NCI-H187 (cell line): ENCODE results near the gene CCNB2.
A peak's percentile ranks its signal among the peaks of the same experiment; 100 is the strongest.
"Not testable (repeated sequence)": the region's sequence is repeated elsewhere in the genome, so short reads cannot be mapped to it uniquely, and the experiment has no call there.

Source experiments
- DNase-seq, 2 experiments: peaks; one replicate each; lab custom pipeline; 2025; lab: John Stamatoyannopoulos, UW

CCNB2 gene

DNA sequence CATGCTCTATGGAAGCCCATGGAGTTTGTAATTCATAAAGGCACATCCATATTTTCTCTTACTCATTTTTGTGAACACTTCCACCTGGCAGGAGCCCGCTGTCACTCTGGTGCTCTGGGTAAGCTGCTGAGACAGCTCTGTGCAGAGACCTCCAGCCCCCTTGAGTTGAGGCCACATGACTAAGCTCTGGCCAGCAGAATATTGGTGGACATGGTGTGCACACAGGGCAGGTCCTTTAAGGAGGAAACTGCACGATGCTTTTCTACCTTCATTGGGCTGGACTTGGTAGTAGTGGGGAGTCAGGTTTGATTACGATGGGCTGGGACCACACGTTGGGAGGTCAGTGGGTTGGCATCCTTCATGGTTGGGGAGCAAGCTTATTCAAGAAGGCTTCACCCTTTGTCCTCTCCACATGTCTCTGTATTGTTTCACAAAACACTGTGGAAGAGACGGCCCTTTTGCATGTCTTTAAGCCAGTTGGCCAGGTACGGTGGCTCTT lies 29.0 kb downstream of the CCNB2 start:
- no peak for DNase-seq

DNA sequence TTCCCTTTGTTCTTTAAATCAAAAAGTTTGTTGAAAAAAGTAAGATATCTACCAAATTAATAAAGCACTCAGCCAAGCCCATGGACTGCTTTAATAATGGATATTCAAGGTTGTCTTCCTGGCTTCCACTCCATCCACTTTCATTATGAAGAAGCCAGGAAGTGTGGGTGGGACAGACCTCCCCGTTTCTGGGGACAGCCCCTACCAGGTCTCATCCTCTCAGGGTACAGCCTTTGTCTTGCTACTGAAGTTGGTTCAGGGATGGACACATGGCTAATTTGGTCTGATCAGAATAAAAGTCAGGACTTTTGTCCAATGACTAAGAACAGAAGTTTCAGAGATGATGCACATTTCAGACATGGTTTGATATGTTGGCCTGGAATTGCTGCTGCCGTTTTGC lies 32.6 kb downstream of the CCNB2 start:
- no peak for DNase-seq

DNA sequence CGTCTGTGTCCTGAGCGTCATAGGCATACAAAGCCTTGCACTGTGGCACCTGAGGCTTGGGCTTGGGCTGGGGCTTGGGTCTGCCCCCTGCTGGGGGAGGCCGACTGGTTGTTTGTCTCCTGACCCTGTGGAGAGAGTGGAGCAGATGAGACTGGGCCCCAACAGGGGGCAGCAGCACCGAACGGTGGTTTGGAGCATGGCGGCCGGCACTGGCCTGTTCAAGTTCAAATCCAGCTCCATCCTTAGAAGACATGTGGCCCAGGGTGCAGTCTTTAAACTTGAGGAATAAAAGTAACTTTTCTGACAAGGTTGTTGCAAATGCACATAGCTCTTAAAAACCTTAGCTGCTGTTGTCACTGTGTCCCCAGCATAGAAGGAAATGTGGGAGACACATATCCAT lies 33.3 kb downstream of the CCNB2 start:
- no peak for DNase-seq

DNA sequence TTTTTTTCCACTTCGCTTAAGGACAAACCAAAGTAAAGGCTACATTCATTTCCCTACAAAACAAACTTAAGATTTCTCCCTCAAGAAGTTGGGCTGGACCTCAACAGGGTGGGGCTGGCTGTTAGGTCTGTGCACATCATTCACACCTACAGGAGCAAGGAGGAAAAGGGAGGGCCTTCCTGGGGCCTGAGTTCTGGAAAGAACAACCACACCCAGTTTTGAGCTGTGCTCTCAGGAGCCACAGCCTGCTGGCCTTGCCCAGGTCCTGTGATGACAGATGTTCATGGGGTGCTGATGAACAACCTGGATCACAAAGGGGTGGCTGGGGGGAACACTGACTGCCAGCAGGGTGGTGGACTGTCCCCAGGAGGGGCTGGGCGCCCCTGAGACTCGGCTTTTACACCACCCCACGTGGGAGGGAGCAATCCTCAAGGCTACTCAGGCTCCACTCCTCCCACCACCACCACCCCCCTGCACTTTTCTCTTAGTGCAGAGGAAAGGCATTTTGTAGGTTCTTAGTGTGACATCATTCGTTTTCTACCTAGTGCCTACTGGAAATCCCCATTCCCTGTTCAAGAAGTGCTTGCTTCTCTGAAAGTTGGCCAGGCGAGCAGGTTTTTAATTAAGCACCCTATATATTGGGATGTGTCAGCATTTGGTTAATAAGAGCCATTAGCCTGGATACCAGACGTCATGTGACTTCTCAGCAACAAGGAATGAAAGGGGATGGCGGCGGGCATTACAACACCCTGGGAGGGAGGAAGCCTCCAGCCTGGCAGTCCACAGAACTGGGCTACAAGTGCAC lies 35.7 kb downstream of the CCNB2 start:
- no peak for DNase-seq

DNA sequence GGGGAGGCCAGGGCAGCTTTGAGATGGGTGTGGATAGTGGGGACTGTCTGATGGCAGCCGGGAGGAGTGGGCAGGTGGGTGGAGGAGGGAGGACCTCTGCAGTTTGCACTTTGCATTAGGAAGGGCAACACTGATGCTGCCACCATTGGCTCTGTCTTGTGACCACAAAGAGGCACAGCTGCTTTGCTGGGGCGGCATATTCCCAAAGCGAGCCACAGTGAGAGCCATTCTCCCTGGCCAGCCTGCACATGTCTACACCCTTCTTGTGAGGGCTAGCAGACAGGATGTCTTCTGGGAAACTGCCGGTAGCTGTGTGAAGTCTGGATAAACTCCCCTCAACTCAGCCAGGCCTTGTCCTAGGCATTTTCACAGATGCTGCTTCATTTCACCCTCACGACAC lies 38.3 kb downstream of the CCNB2 start:
- no peak for DNase-seq

DNA sequence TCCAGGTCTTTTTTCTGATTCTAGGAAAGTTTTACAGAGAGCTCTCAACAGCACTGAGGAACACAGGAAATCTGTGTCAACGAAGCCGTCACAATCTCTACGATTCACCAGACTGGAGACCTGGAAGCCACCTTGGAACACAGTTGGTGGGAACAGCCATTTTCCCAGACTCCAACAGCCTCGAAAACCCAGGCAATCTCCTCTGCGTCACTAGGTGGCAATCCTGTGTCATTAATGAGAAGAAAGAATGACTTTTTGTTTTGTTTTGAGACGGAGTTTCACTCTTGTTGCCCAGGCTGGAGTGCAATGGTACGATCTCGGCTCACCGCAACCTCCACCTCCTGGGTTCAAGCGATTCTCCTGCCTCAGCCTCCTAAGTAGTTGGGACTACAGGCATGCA lies 39.6 kb downstream of the CCNB2 start:
- not testable (repeated sequence) for DNase-seq

DNA sequence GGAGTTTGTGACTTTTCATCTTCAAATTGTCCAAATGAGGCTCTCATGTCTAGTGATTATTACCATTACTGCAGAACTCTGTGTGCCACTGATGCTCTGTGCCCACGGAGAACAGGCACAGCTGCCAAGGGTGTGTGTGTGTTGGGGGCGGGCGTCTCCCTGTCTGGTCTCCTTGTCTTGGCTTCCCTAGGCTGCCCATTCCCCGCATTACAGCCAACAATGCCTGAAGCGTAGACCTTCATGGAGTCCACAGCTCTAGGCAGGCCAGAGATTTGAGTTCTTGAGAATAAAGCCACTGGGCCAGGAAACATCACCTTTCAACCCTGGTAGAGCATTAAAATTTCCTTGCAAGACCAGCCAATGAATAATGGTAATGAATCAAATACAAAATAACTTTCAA lies 42.7 kb downstream of the CCNB2 start:
- DNase-seq, result no peak

DNA sequence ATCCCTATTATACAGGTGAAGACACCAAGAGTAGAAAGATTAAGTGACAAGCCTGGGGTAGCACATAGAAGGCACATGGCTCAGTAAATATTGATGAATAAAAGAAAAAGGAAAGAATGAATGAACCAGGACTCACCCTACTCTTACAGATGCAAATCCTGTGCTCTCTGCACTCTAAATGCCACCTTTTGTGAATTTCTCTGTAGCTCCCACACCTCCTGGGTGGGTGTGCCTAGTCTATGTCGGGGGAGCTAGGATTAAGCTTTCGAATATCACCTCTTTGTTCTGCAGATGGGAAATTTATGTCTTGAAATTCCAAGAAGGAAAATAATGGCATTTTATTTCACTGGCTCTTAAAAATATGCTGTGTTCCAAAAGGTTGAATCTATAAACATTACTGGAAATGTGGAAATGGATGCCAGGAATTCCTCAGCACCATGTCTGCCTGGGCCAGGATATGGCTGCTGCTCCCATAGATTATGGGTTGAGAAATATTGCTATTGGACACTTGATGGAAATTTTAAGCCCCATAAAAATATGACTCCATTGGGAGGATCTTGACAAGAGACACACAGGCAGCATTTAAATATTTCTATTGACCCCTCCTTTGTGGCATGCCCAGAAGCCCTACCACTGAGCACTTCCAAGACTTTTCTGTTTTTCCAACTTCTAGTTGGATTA lies 43.3 kb downstream of the CCNB2 start:
- no peak for DNase-seq

DNA sequence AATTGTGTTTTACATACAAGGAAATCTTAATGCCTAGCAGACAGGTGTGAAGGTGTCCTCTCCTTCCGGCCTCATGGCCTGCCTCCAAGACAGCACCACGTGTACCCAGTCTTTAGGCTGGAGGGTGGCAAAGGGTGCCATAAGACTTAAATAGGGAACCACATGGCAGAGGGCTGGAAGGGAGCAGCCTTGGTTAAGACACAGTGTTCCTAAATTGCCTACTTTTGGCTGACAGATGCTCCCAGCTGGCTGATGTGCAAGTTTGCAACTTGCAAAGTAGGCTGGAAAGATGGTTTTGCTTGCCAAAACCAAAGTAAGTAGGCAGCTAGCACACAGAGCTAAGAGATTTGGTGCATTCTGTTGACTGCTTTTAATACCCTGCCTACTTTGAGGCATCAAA lies 45.2 kb downstream of the CCNB2 start:
- DNase-seq, result no peak

DNA sequence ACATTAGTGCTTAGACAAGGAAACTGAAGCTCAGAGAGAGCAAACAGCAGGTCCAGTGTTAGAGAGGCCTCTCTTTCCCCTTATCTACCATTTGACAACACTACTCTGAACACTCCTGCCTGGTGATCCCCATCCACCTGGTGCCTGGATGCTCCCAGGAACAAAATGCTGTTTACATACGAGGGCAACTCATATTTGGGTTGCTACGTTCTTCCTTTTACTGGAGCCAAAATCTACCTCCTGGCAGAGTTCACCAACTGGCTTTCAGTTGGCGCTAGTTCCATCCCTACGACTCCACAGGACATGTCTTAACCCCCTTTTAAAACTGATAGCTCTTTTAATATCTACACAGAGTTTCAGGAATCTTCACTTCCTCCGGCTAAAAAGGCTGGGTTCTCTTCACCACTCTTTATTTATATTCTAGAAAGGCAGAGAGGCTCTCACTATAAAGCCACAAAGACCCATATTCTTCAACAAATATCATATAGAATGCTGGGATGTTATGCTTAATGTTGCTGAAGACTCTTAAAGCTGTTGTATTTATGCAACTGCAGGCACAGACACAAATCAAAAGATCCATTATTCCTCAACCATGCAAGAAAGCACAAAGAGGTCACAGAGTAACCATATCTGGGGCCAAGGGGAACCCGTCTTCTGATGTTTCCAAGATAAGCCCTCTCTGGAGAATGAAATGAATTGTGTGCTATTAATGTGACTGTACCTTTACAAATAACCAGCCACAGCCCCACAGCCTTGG lies 47.9 kb downstream of the CCNB2 start:
- no peak for DNase-seq

DNA sequence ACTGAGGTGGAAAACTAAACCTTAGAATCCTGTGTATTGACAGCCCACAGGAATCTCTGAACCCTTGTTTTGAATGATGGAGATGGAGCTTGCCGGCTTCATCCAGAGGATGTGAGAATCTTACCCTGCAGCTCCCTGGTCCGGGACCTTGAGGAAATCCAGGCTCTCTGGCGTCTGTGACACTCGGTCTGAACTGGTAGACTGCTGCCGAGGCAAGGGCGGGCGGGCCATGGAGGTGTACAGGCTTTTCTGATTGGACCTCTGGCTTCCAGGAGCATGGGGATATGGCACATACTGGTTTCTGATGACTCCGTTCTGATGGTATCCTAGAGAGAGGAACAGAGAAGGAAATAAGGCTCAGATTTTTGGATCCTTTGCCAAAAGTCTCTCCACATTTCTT lies 48.5 kb downstream of the CCNB2 start:
- no peak for DNase-seq

DNA sequence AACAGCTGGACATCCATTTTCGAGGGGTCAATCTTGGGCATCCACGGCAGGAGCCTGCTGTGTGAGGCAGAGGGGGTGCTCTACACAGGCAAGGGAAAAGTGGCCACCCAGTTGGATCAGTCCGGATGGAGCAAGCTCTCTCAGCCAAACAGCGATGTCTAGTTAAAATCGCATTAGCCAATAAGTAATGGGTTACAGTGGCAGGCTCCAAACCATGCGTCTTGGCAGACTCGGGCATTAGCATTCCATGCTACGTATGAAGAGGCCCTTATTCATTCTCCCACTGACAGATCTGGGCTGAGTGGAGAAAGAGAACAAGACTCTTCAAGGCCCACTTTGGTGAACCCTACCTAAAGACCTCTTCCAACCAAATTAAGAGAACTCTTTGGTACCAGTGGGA lies 49.3 kb downstream of the CCNB2 start:
- DNase-seq, result no peak

DNA sequence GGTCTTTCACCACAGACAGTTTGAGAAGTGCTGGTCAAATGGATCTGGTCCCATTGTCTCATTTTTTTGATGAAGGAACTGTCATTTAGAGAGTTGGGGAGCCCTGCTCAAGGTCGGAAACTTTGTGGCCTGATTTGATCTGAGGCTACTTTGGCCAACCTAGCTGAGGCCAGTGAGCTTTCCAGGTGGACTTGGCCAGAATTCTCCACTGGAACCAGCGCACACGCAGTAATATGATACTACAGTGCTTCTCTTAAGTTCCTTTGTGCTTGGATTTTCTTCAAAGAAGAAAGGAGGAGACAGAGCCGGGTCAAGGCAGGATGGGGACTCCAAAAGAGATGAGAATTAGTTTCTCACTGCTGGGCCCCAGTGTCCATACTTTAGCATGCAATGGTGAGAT lies 50.5 kb downstream of the CCNB2 start:
- no peak for DNase-seq

DNA sequence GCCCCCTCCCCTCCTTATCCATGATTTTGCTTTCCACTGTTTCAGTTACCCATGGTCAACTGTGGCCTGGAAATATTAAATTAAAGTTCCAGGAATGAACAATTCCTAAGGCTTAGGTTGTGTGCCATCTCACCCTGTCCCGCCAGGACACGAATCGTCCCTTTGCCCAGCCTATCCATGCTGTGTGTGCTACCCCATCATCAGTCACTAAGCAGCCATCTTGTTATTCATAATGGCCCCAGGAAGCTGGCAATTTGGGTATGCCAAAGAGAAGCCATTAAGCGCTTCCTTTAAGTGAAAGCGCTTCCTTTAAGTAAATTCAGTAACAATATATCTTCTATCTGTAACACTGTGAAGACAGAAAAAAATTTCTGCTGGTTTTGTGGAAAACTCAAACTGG lies 52.5 kb downstream of the CCNB2 start:
- no peak for DNase-seq

DNA sequence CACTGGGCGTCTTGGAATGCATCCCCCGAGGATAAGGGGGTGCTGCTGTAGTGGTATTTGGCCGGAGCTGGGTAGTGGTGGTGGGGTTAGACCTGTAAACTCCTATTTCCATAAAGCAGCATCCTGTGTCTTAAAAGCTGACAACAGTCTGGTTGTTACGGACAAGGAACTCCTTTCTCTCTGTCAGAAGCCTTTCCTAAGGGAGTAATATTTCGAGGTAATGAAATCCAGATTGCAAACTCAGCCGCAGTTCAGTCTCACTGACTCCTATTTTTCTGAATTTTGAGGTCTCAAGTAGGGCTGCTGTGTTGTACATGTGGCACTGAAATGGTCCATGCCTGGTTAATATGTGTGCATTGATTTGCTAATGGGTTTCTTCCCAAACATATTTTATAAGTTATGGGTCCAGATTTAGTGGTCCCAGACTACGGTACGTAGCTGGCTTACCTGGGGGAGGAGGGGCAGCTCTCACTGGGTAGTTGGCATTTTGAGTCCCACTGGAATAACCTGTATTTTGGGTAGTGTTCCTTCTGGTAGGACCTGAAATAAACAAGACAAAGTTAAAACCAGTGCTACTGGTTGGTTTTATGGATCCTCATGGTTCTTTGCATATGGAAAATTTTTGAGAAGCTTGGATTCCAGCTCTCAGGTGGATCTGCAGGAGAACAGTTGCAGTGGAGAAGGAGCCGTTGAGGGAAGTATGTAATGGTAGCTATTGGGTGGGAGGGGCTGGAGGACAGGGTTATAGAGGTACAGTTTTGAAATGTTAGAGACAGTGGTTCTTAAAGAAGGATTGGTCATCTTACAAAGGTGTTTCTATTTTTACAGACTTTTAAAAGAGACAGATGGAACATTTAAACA lies 53.1 kb downstream of the CCNB2 start:
- no peak for DNase-seq

DNA sequence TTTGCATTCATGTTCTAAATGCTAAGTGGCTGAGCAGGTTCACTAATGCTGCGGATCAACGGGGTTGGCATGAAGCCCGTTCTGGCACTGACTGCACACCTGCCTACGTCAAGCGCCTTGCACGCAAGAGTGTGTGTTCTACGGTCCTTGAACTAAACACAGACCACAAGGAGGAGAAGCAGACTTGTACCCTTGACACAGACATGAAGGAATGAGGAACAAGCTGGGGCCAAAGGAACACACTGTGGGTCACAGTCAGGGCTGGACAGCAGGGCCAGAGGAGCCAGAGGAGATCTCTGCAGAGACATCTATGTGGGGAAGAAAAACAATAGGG lies 53.7 kb downstream of the CCNB2 start:
- peak; percentile 45 to 65 for DNase-seq

DNA sequence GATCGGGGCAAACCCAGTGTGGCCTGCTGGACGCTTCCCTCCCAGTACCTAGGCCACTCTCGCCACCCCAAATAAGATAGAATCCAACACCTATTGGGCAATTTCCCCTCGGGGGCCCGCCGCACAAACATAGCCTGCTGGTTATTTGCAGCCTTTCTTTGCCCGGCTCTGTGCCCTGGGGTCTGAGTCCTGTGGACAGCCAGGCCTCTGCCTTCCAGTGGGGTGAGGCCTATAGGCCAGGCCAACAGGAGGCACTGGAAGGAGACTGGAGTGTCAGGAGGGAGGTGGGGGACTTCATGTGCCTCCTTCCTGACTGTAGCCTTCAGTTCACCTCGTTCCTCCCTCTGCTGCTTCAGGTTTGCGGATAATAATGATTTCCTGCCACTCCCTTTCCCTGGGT lies 54.3 kb downstream of the CCNB2 start:
- no peak for DNase-seq

DNA sequence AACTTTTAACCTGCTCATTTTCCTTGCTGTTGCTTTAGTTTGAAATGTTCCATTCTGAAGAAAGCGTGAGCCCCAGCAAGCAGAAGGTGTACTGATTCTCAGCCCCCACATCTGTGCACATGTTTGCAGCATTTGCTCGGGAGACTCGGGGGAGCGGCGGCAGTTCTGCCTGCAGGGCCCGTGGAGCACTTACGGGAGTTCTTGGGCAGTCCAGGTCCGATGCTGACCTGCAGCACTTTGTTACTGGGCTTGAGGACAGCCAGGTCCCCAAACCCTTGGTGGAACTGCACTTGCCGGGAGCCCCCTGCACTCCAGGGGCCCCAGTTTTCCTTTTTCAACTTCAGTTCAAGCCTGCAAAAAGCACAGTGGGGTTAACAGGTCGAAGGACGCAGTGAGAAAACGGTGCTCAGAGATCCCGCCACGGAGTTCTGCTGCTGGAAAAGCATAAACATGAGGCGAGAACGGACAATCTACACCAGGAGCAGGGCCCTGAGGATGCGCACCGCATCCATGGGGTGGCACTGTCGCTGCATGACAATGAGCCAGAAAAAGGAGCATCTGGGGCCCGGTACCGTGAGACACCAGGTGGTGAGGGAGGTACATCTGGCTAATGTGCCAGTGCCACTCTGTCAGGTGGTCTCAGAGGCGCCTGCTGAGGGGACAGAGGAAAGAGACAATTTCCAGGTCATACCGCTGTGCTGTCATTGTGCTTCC lies 56.1 kb downstream of the CCNB2 start:
- DNase-seq, result peak; percentile 30 to 58

DNA sequence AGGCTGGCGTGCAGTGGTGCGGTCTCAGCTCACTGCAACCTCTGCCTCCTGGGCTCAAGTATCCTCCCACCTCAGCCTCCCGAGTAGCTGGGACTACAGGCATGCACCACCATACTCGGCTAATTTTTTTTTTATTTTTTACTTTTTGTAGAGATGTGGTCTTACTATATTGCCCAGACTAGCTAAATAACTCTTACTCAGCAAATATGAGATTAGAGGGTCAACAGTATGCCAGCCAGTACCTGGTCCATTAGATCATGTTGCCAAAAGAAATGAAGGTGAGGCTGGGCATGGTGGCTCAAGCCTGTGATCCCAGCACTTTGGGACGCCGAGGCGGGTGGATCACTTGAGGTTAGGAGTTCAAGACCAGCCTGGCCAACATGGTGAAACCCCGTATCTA lies 57.1 kb downstream of the CCNB2 start:
- DNase-seq, result not testable (repeated sequence)

DNA sequence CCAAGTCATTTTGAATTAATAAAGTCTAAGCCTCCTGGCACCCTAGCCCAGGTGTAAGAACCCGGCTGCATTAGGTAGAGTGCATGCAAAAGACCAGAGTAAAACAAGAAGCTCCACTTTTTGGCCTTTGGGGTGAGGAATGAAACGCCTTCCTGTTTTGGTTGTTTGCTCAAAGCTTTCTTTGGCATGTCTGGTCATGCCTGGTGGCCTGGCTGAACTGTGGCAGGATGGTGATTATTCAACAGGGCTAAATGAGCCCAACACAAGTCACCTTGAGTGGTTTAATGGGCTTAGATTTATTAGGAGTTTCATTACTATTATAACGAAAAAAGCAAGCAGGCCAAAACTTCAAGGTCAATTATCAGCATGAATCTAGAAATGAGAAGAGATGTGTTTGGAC lies 60.8 kb downstream of the CCNB2 start:
- peak in 1 of 2 experiments; percentile 11 for DNase-seq

DNA sequence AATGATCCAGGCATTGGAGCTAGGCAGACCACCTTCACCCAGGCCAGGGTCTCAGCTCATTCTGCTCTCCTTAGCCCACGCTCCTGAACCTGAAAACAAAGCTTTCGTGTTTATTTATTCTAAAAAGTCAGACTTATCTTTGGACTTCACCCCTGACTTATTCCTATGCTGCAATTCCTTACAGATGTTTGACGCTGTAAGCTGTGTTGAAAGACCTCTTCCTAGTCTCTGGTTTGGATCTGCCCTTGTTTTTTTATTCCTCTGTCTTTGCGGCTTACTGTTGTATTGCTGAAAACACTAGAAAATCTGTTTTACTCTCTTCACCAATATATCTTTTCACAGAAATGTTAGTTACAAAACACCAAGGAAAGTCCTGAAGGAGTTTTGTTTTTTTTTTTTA lies 61.2 kb downstream of the CCNB2 start:
- no peak for DNase-seq
